HepG2 (cell line): ENCODE data around the gene NCKIPSD. TPM values are rescaled to one million over a fixed set of nuclear protein-coding genes. Genes with fewer than 3 reads are reported as not detected.

Experiments
- ATAC-seq: fragments of 200-7000 bp; cut with Tn5 transposase; 3 replicates; pipeline ENCODE4 v1.9.1; 2020; ENCODE audit warnings: mild to moderate bottlenecking, moderate library complexity
- BruUV-seq: library from RNA; stranded (reverse); fragments of 400-500 nt; replicated peaks from 2 replicates; lab custom pipeline; 2021; lab: Mats Ljungman, UMichigan
- CTCF ChIA-PET: fragments of 300-600 bp; formaldehyde crosslinking; extraction: SDS; loops from one replicate; lab custom pipeline; 2021; ENCODE audit warnings: low total read pairs, inconsistent platforms, low intra/inter-chr PET ratio; lab: Yijun Ruan, JAX
- POLR2A ChIA-PET: fragments of 350-600 bp; sonication (Branson Sonifier 250); formaldehyde crosslinking; loops from one replicate; lab custom pipeline; 2020; ENCODE audit warnings: antibody characterized with exemption, inconsistent platforms; lab: Yijun Ruan, JAX
- DNase-seq: peaks from one replicate; pipeline ENCODE4 v3.0.0-alpha.2; 2015; ENCODE audit warnings: low spot score
- FAIRE-seq: peaks from 3 replicates; lab custom pipeline; 2011; peaks lifted over from hg19 to GRCh38; lab: Jason Lieb, UNC
- H2AFZ ChIP-seq: one replicate; pipeline ENCODE4 v1.6.1; 2011; ENCODE audit warnings: low read length, inconsistent platforms
- H3K27ac ChIP-seq: fragments of 300-600 bp; 3 replicates; pipeline ENCODE4 v1.8.0; 2011; ENCODE audit warnings: mixed run types, mild to moderate bottlenecking, mixed read lengths, low read length, inconsistent platforms; ENCODE audit not compliant: insufficient read depth; ENCODE audit errors: extremely low read length
- H3K27me3 ChIP-seq, 2 experiments: fragments of 200-600 bp in 1 of 2; 2 replicates in 1 of 2; 3 replicates in 1 of 2; pipeline versions ENCODE4 v1.6.0 to v1.8.0; 2011; ENCODE audit warnings: low read length in 2 of 2, mild to moderate bottlenecking in 2 of 2, moderate library complexity in 2 of 2, inconsistent platforms in 1 of 2; ENCODE audit not compliant: insufficient read depth in 2 of 2, control insufficient read depth in 1 of 2
- H3K36me3 ChIP-seq, 2 experiments: fragments of 200-600 bp in 1 of 2; replicated peaks in 1 of 2; 2 replicates in 1 of 2; 3 replicates in 1 of 2; pipeline versions ENCODE4 v1.5.1 to v1.8.0; 2011; ENCODE audit warnings: low read length in 2 of 2, inconsistent platforms in 1 of 2; ENCODE audit not compliant: insufficient read depth in 2 of 2, control insufficient read depth in 1 of 2
- H3K4me1 ChIP-seq: 2 replicates; pipeline ENCODE4 v1.5.1; 2012; ENCODE audit warnings: low read length, inconsistent platforms; ENCODE audit not compliant: insufficient read depth
- H3K4me2 ChIP-seq: 2 replicates; pipeline ENCODE4 v1.6.0; 2011; ENCODE audit warnings: low read depth, low read length, inconsistent platforms
- H3K4me3 ChIP-seq, 3 experiments: fragments of 200-600 bp in 1 of 3; sonication (generic), shearing (Covaris generic) in 1 of 3; replicated peaks in 1 of 3; 2 replicates each; pipeline ENCODE4 v1.5.1; 2011 to 2016; ENCODE audit warnings: low read length in 3 of 3, inconsistent platforms in 2 of 3, low read depth in 2 of 3, mild to moderate bottlenecking in 2 of 3, control low read depth in 1 of 3, mixed read lengths in 1 of 3; ENCODE audit not compliant: insufficient read depth in 1 of 3
- H3K79me2 ChIP-seq: one replicate; pipeline ENCODE4 v1.6.1; 2011; ENCODE audit warnings: low read length, inconsistent platforms; ENCODE audit not compliant: insufficient read depth
- H3K9ac ChIP-seq: 2 replicates; pipeline ENCODE4 v1.6.0; 2011; ENCODE audit warnings: mild to moderate bottlenecking, low read depth, low read length, inconsistent platforms; ENCODE audit not compliant: insufficient read depth
- H3K9me3 ChIP-seq: 2 replicates; pipeline ENCODE4 v1.5.1; 2012; ENCODE audit warnings: mild to moderate bottlenecking, low read length
- H4K20me1 ChIP-seq: 2 replicates; pipeline ENCODE4 v1.6.0; 2011; ENCODE audit warnings: inconsistent platforms, mild to moderate bottlenecking, low read length, moderate library complexity; ENCODE audit not compliant: insufficient read depth
- CEBPZ ChIP-seq: IDR thresholded peaks from 2 replicates; pipeline ENCODE4 v1.6.1; 2012; ENCODE audit warnings: low read length, improper control_type of control experiment
- NCOR1 ChIP-seq: fragments of 200-600 bp; sonication (generic); IDR thresholded peaks from 2 replicates; pipeline ENCODE4 v1.7.0; 2017; ENCODE audit warnings: antibody characterized with exemption, low read length, borderline replicate concordance
- SAFB2 ChIP-seq: sonication (generic); formaldehyde crosslinking; IDR thresholded peaks from 2 replicates; pipeline ENCODE4 v1.5.1; 2020; ENCODE audit warnings: missing genetic modification reagents, low read depth, mild to moderate bottlenecking, borderline replicate concordance
- SCMH1 ChIP-seq: sonication (generic); formaldehyde crosslinking; IDR thresholded peaks from 2 replicates; pipeline ENCODE4 v1.9.0; 2021; ENCODE audit warnings: missing genetic modification reagents, mild to moderate bottlenecking, borderline replicate concordance
- SIN3A ChIP-seq: IDR thresholded peaks from 2 replicates; pipeline ENCODE4 v1.6.1; 2011; ENCODE audit warnings: low read depth, mild to moderate bottlenecking, control low read depth, low read length, borderline replicate concordance
- TAF15 ChIP-seq: fragments of 200-400 bp; formaldehyde crosslinking; IDR thresholded peaks from one replicate; pipeline ENCODE4 v1.6.1; 2018; ENCODE audit warnings: mild to moderate bottlenecking, low read depth, low read length; ENCODE audit not compliant: poor library complexity, severe bottlenecking
- ZNF572 ChIP-seq: sonication (generic); formaldehyde crosslinking; IDR thresholded peaks from 2 replicates; pipeline ENCODE4 v1.5.1; 2020; ENCODE audit warnings: mild to moderate bottlenecking, missing genetic modification reagents
- WGBS: methylation state at CpG from one replicate; pipeline ENCODE4 v1.1.6; 2017; ENCODE audit warnings: low lambda C conversion rate; 5-methylcytosine and 5-hydroxymethylcytosine counted together
- in situ Hi-C: cut with HindIII; loops from 2 replicates; pipeline ENCODE4 v1.10.0; 2017; ENCODE audit warnings: low pct_unique_long_range_greater_than_20kb; ENCODE audit not compliant: extremely low pct_ligation_motif_present
- intact Hi-C: fragments of 100-400 bp; cut with micrococcal nuclease; formaldehyde crosslinking; loops from one replicate; pipeline ENCODE4 v1.10.0; 2022; ENCODE audit not compliant: unreplicated experiment
- polyA plus RNA-seq, 8 experiments: library from polyadenylated mRNA; depleted of rRNA in 3 of 8; stranded (reverse) in 7 of 8; unstranded in 1 of 8; fragments of >200 nt; fragmentation: Illumina TruSeq in 4 of 8; extraction: Trizol in 4 of 8; gene quantifications; 2 replicates each; pipeline versions ENCODE4 v1.2.1 to v1.2.3, GENCODE V29; 2011 to 2016; ENCODE audit warnings: low read depth in 4 of 8, missing spikeins in 1 of 8, mixed read lengths in 1 of 8; ENCODE audit not compliant: insufficient read depth in 1 of 8
- total RNA-seq, 5 experiments: library from RNA; depleted of rRNA; stranded (reverse); fragments of >200 nt; fragmentation: Illumina TruSeq; extraction: Trizol; gene quantifications; 2 replicates each; pipeline ENCODE4 v1.2.3, GENCODE V29; 2016; ENCODE audit warnings: low read depth in 1 of 5
- TF ChIP-seq, protein P1 (sequence below): sonication (generic); formaldehyde crosslinking; conservative IDR thresholded peaks from 2 replicates; pipeline ENCODE4 v1.4.0; 2020; ENCODE audit warnings: mild to moderate bottlenecking, missing genetic modification reagents, moderate library complexity

NCKIPSD gene
- total and polyA plus RNA-seq, 2 of the 13 experiments (the other 11 are each of a cell fraction or from before 2014, with no cell fraction given) = 13.5 to 35.2 TPM

DNA sequence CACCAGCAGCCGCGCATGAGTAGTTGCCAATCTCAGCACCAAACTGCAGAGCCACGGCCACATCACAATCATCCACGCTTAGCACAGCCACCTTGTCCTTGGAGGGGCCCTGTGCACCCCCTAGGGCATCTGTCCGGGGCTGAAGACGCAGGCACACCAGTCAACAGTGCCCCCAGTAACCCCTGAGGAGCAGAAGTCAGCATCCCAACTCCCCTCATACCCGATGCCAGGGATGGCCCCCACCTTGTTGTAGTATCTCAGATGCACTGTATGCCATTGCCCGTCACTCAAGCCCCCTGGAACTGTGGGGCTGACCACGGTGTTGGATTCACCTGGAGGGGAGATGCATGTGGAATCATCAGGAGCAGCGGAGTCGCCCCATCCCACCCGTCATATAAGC is 30.7 kb downstream of the NCKIPSD start:
- intact Hi-C loops = no loop called here

More for the DNA sequence above, 30.7 kb downstream of the NCKIPSD start:
- H3K27me3 ChIP-seq = no peaks in the 10 kb centered on the region
- H3K27ac ChIP-seq = no peak overlapping the region
- DNase-seq (no peak), FAIRE-seq (no peak), ATAC-seq (no peak)
- H3K4me2 ChIP-seq = no peak overlapping the region
- no peak for TF ChIP-seq ZNF572 (CRISPR knock-in tag)
- TF ChIP-seq TAF15 = no peak
- TF ChIP-seq SIN3A = no peak
- no peak for TF ChIP-seq CEBPZ
- TF ChIP-seq, protein P1, sequence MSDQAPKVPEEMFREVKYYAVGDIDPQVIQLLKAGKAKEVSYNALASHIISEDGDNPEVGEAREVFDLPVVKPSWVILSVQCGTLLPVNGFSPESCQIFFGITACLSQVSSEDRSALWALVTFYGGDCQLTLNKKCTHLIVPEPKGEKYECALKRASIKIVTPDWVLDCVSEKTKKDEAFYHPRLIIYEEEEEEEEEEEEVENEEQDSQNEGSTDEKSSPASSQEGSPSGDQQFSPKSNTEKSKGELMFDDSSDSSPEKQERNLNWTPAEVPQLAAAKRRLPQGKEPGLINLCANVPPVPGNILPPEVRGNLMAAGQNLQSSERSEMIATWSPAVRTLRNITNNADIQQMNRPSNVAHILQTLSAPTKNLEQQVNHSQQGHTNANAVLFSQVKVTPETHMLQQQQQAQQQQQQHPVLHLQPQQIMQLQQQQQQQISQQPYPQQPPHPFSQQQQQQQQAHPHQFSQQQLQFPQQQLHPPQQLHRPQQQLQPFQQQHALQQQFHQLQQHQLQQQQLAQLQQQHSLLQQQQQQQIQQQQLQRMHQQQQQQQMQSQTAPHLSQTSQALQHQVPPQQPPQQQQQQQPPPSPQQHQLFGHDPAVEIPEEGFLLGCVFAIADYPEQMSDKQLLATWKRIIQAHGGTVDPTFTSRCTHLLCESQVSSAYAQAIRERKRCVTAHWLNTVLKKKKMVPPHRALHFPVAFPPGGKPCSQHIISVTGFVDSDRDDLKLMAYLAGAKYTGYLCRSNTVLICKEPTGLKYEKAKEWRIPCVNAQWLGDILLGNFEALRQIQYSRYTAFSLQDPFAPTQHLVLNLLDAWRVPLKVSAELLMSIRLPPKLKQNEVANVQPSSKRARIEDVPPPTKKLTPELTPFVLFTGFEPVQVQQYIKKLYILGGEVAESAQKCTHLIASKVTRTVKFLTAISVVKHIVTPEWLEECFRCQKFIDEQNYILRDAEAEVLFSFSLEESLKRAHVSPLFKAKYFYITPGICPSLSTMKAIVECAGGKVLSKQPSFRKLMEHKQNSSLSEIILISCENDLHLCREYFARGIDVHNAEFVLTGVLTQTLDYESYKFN = no peak
- TF ChIP-seq NCOR1 = no peak
- no peak for TF ChIP-seq SAFB2 (CRISPR knock-in tag)
- no peak for TF ChIP-seq SCMH1 (CRISPR knock-in tag)
- peaks cover 3 to 4% of the 10 kb centered on the region in 2 experiments; a peak in 3 of 5 replicates for H3K36me3 ChIP-seq
- no peaks in the 10 kb centered on the region for H3K79me2 ChIP-seq
- no peak overlapping the region for H3K9ac ChIP-seq
- no TSS peak for BruUV-seq
- ChIA-PET POLR2A (interaction anchor here (3.9 kb wide), 1 partner anchor 19 kb away, joined by 10 read pairs; the partner anchor contains the start of gene SLC26A6), CTCF (no interaction called here)
- H3K4me3 ChIP-seq = no peak overlapping the region
- in situ Hi-C loops = no loop called here
- H4K20me1 ChIP-seq = no peaks in the 10 kb centered on the region; the same call in 1 of the 2 replicates
- no peaks in the 10 kb centered on the region for H3K9me3 ChIP-seq
- peaks cover 10% of the 10 kb centered on the region for H3K4me1 ChIP-seq
- H2AFZ ChIP-seq = no peak overlapping the region
- WGBS = 100% methylated on average over 3 of the region's 12 CpGs
